Kasumi-1 (cell line): ENCODE data around the gene SLC44A1.

Experiments
- DNase-seq, 2 experiments: peaks; one replicate each; lab custom pipeline; 2025; lab: John Stamatoyannopoulos, UW

Gene SLC44A1

GRCh38 chr9:105305856-105306255 lies 61.4 kb downstream of the SLC44A1 start:
- no peak for DNase-seq

DNA sequence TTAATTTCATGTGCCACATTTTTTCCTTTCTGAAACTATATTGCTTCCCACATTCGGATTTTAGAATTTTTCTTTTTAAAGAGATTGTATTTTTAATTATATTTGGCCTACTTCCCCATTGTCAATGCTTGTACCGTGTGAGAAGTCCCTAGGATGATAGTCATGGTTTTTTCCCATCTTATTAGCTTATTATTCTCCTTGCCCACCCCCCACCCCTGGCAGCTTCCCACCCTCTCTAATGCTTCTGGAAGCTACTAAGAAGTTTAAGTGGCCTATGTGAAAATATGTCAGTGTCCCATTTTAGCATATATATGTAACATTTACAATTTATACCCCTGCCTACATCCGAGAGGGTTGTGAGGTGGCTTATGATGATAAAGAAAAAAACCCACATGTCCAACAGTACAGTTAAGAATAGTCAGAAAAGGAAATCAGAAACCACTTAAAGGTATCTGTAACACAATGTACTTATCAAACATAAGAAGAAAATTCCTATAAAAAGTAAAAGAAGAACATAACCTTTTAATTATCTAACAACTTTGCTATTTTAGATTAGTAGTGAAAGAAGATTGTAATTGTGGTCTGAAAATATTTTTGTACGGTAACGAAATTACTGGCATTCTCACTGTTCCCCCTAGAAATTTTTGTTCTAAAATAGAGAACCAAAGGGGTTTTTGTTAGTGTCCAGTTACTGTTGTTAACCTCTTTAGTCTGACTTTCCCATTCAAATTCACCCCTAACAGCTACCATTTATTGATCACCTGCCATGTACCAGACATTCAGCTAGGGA lies 62.1 kb downstream of the SLC44A1 start:
- DNase-seq = no peak

DNA sequence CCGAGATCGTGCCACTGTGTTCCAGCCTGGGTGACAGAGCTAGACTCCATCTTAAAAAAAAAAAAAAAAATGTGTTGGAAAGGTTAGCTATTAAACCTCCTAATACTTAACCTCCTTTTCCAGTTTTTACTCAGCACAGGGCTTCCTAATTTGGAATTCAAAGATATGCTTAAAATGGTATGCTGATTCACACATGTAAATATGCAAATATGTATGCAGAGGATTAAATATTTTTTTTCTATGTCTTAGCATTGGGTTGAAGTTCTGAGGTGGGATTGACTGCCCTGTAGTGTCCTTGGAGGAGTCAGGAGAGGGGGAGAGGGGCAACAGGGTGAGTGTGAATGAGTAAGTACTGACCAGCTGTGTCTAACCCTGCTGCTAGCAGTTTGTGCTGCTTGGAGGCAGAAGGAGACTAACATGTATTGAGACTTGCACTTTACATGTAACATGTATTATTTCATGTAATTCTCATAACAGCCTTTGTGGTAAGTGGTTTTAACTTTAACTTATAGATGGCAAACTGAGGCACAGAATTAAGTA lies 63.2 kb downstream of the SLC44A1 start:
- no peak for DNase-seq

DNA sequence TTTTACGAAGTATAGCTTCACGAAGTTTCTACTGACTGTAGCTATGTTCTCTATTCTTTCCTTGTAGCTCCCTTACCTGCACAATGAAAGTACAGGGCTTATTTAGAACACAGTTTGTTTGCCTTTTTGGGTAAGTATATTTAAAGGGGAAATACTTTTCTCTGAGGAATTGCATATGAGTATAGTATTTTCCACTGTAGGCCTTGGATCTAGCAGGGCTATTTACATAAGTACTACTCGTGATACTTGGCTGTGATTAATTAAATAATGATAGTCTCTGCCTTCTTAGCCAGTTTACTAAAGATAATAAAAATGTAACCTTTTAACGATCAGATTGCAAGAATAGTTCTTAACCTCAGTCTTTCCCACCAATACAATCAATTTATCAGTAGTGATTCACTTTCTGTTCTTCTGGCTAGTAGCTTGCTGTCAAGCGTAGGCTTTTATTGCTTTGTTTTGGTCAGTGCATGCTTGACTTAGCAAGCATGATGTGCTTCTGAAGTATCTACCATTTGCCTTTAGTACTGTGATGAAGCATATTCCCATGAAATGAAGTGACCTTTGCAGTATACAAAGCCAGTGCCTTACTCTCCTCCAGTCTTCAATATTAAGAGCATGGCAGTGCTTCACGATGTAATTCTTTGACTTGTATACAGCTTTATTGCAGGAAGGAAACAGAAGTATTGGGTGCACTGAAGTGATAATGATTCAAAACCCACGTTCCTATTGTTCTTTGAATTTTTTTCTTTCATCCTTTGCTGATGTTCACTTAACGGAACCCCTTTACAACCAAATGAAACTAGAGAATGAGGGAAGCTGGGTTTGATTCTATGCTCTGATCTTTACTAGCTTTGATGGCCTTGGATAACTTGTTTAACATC lies 64.2 kb downstream of the SLC44A1 start:
- no peak for DNase-seq

DNA sequence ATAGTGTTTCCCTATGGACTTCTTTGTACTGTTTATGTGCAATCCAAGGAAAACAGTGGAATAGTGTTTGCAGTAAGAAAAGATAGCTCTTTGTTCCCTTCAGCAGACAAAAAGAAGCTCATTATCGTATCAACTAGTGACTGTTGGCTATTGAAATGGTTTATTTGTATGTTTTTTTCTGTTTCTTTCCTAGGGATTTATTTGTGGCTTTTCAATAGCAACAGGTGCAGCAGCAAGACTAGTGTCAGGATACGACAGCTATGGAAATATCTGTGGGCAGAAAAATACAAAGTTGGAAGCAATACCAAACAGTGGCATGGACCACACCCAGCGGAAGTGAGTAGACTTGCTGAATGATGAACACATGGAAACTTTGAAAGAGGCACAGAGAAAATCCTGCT lies 65.1 kb downstream of the SLC44A1 start:
- DNase-seq = no peak

- DNase-seq = no peak
These were observed 66.9 kb downstream of the SLC44A1 start for GRCh38 chr9:105311306-105311705.

DNA sequence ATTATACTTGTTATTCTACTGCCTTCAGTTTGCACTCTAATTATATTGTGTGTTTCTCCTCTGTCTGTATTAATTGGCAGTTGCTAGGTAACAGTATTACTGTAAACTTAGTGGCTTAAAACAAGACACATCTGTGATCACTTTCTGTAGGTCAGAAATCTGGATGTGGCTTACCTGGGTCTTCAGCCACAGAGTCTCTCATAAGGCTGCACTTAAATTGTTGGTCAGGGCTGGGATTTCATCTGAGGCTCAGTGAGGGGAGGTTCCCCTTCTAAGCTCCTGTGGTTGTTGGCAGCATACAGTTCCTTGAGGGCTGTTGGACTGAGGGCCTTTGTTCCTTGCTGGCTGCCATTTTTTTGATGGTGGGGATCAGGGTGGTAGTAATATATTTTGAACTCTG lies 68.8 kb downstream of the SLC44A1 start:
- DNase-seq = no peak

DNA sequence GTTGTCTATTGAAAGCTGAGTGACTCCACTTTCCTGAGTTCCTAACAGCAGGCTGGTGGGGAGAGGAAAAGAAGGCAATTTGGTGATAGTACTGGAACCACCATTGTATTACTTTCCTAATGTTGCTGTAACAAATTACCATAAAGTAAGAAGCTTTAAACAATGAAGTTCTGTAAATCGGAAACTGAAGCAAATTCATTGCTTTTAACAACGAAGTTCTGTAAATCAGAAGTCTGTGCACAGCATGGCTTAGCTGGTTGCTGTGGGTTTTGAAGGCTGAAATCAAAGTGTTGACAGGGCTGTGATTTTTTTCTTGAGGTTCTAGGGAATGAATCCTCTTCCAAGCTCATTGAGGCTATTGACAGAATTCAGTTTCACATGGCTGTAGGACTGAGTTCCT lies 72.3 kb downstream of the SLC44A1 start:
- DNase-seq = no peak

GRCh38 chr9:105318729-105319191 lies 74.3 kb downstream of the SLC44A1 start:
- no peak for DNase-seq

GRCh38 chr9:105319202-105319813 lies 74.9 kb downstream of the SLC44A1 start:
- DNase-seq = no peak

- DNase-seq = no peak
These were observed 76.1 kb downstream of the SLC44A1 start for GRCh38 chr9:105320568-105320967.

GRCh38 chr9:105328296-105328695 lies 83.8 kb downstream of the SLC44A1 start:
- no peak for DNase-seq

DNA sequence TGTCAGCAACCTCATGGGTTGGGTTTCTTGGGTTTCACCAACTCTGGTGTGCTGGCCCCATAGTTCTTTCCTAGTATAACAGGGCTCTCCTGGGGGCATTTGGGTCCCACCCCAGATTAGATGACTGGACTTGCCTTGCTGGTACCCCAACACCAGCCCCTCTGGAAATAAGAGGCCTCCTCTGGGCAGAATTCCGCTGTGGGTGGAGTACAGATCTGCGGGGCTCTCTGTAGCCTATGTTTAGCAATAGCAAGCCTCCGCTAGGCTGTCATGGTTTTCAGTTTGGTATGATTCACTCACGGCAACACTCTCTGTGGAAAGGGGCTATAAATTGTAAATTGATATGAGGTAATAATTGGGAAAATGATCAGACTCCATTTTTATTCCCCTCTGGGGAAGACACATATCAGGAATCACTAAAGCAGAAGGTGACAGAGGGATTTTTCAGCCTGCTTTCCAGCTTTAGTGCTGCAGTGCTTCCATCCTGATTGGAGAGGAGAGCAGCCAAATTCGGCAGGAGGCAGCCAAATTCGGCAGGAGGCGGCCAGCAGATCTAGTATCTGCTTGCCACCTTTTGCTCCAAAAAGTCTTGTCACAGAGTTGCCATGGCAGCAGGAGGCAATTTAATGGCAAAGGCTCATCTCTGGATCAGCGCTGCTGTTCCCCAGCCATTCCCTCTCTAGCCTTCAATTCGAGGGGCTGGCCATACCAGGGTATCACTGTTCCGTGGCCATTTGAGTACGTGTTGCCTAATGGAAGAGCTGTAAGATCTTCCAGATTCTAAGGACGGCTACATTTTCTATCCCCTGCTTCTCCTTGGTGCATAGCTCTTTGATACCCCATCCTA lies 84.6 kb downstream of the SLC44A1 start:
- no peak for DNase-seq

DNA sequence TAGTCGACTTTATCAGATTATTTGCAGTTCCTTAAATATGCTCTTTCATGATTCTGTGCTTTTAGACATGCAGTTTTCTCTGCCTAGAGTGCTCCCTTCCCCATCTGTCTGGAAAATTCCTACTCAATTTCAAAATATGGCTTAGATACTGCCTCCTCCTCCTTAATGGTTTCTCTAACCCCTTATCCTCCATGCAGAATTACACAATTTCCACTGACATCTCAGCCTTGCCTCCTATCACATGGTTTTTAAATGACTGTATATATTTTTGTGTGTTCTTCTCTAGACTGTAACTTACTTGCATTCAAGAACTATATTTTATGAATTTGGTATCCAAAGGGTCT lies 85.2 kb downstream of the SLC44A1 start:
- no peak for DNase-seq

DNA sequence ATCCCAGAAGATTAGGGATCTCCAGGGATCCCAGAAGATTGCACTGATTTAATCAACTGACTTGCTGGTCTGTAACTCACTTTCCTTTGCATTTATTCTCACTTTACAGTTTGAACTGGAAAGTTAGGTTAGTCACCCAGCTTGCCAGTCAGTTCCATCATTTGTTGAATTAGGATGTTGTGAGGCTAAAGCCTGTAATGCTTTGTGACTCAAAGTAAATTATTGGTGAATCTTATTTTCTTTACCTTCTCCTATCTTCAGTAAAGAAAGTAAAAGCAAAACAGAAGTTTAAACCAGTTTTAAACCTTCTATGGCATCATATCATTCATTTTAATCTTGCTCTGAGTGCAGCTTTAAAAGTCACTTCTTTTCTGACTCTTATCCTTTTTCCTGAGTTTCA lies 85.8 kb downstream of the SLC44A1 start:
- DNase-seq = no peak

DNA sequence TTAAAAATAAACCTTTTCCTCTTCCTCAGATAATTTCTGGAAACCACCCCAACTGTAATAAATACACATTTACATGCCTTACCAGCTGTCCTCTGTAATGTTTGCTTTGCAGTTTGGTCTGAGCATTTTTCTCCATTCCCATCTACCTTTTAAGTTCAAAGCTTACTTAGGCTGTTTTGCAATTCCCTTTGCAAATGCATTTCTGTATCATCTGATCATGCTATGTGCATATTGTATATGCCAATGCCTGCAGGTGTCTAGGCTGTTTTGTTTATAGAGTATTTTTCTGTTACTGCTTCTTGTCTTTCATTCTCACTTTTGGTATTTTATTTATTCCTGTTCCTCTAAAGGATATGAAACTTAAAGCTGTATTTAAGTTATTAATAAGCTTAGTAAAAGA lies 86.3 kb downstream of the SLC44A1 start:
- DNase-seq = no peak

DNA sequence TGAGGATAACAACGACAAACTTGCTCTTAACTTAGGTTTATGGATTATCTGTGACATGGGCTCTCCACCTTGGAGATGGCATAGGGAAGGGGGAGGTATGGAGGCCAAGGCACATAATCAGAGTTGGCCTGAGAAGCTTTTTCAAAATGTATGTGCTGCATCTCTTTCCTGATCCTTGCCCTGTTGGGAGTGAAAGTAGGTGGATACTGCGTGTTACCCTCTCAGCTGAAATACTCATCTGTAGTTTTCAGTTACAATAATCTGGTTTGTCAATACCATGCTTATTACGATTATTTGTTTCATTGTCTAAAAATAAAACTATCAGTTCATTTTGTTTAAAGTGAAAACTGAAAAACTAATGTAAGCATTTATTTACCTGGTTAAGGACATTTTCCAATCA lies 86.7 kb downstream of the SLC44A1 start:
- DNase-seq = no peak

- DNase-seq = no peak
These were observed 87.3 kb downstream of the SLC44A1 start for GRCh38 chr9:105331755-105332154.

DNA sequence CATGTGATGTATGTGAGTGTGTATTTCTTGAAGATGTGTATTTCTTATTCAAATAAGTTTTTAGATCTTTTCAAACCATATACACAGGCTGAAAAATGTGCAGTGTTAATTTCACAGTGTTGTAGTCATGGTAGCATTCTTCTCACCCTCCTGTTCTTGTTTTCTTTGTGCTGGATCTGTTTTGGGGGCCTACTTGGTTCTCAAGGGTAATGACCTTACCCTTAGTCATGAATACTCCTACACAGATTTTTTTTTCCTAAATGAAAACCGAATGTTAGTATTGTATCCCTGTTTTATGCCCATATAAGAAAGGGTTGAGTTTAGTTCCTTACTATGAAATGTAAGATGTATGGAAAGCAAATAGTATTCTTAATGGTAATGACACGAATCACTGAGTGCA lies 88.0 kb downstream of the SLC44A1 start:
- DNase-seq = no peak

GRCh38 chr9:105333076-105333475 lies 88.6 kb downstream of the SLC44A1 start:
- DNase-seq = no peak

- DNase-seq = no peak
These were observed 89.4 kb downstream of the SLC44A1 start for GRCh38 chr9:105333811-105334210.

- DNase-seq = no peak
These were observed 93.9 kb downstream of the SLC44A1 start for GRCh38 chr9:105338308-105338707.
